RPMI7951 (cell line): Measurements from ENCODE around the gene ZC2HC1B. TPM values are rescaled to one million over a fixed set of nuclear protein-coding genes. Genes with fewer than 3 reads are reported as not detected.
"Not testable (repeated sequence)": the region's sequence is repeated elsewhere in the genome, so short reads cannot be mapped to it uniquely, and the experiment has no call there.

Experiments
- DNase-seq: peaks from one replicate; pipeline ENCODE4 v3.0.0-alpha.2; 2012; ENCODE audit warnings: low read depth
- total RNA-seq: library from RNA; depleted of rRNA; stranded (reverse); fragments of >200 nt; shearing (Covaris generic); gene quantifications from 2 replicates; pipeline ENCODE4 v1.2.3, GENCODE V29; 2014

The ZC2HC1B gene
- total RNA-seq, 1 experiment from 2014 or later, result not detected

DNA sequence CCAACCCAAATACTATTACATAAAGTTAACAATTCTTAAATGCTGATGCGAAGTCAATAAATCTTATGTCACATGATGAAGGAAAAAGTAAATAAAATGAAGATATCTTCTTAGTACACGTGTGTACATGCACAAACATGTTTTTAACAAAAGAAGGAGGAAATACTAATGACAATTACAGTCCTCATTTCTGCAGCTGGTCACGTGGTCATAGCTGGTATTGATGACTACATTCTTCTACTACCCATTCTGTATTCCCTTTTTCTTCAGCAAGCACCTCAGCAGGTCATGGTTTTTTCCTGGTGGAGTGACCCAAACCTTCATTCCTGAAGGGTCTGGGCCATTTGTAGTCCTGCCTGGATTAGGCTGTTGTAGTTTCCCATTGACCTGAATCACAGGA, 4.5 kb downstream of the ZC2HC1B start:
- DNase-seq, result not testable (repeated sequence)

DNA sequence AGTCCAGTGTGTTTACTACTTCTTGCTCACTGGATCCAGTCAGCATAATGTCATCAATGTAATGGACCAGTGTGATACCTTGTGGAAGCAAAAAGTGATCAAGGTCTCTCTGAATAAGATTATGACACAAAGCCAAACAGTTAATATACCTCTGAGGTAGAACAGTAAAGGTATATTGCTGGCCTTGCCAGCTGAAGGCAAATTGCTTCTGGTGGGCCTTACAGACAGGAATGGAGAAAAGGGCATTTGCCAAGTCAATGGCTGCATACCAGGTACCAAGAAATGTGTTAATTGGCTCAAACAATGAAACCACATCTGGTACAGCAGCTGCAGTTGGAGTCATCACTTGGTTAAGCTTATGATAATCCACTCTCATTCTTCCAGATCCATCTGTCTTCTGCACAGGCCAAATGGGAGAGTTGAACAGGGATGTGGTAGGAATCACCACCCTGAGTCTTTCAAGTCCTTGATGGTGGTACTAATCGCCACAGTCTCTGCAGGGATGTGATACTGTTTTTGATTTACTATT, 7.0 kb downstream of the ZC2HC1B start:
- DNase-seq, result not testable (repeated sequence)

DNA sequence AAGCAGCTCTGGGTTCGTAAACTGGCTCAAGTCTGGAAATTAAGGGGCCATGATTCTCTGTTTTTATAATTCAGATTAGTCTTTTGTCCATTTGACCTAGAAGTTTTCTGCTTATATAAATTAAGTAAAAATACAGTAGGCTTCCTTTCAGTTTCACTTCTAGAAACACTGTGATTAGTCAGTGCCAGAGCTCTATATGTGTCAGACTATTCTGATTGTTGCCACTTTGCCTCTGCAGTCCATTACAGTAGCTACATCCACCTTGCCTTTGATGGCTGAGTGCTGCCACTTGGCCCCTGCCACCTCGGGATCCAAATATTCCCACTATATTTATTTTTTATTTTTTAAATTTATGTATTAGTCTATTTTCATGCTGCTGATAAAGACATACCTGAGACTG, 7.9 kb downstream of the ZC2HC1B start:
- peak; percentile 46 for DNase-seq

DNA sequence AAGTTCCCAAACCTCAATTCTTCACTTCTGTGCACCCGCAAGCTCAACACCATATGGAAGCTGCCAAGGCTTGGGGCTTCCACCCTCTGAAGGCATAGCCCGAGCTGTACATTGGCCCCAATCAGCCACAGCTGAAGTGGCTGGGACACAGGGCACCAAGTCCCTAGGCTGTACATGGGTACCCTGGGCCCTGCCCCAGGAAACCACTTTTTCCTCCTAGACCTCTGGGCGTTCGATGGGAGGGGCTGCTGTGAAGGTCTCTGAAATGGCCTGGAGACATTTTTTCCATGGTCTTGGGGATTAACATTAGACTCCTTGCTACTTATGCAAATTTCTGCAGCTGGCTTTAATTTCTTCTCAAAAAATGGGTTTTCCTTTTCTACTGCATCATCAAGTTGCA, 9.3 kb downstream of the ZC2HC1B start:
- not testable (repeated sequence) for DNase-seq

DNA sequence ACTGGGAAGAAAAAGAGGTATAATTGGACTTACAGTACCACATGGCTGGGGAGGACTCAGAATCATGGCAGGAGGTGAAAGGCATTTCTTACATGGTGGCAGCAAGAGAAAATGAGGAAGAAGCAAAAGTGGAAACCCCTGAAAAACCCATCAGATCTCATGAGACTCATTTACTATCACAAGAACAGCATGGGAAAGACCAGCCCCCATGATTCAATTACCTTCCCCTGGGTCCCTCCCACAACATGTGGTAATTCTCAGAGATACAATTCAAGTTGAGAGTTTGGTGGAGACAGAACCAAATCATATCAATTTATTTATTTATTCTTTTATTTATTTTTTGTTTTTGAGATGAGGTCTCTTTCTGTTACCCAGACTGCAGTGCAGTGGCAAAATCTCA, 10.2 kb downstream of the ZC2HC1B start:
- not testable (repeated sequence) for DNase-seq

DNA sequence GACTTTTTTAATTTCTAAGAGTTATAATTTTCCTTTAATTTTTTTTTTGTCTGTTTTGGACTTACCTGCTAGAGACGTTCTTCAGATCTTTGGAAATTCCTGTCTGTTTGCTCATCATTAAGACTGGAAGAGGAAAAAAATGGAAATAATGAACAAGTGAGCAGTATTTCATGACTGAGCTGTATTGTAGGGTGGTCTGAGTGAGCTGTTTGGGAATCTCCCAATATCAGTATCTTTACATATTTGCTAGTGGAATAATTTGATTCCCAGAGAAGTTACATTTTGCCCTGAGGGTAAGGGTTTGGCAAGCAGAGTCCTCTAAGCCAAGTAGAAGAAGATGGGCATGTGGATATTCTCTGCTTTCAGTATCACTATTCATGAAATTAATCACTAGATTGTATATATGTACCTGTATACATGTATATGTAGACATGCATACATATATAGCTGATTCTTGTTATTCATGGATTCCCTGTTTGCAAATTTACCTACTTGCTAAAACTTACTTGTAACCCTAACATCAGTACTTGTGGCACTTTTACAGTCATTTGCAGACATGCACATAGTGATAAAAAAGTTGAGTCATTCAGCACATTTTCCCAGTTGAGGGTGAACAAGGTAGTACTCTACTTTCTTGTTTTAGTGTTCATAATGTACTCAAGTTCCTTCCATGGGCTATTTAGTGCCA, 13.5 kb downstream of the ZC2HC1B start:
- DNase-seq, result no peak

DNA sequence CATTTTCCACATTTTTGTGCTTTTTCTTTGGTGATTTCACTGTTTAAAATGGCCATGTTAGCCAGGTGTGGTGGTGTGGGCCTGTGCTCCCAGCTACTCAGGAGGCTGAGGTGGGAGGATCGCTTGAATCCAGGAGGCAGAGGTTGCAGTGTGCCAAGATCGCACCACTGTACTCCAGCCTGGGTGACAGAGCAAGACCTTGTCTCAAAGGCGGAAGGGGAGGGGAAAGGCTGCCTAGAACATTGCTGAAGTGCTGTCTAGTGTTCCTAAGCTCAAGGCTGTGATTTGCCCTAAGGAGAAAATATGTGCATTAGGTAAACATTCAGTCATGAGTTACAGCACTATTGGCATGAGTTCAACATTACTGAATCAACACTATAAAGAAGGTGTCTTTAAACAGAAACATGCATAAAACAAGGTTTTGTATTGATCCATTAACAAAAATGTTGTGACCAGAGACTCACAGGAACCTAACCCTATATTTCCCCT, 14.0 kb downstream of the ZC2HC1B start:
- peak; percentile 18 for DNase-seq

DNA sequence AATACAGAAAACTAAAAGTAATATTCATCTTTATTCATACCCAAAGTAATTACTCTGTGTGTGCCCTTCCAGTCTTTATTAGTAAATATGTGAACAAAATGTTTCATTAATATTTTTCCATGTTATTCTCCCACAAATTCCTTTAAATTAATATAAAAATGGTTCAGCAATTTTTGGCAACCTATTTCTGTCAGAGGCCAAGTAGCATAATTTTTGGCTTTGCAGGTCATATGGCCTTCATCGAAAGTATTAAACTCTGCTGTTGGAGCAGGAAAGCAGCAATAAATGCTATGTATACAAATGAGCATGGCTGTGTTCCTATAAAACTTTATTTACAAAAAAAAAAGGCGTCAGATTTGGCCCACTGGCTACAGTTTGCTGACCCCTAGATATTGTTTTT, 16.1 kb downstream of the ZC2HC1B start:
- DNase-seq, result no peak

DNA sequence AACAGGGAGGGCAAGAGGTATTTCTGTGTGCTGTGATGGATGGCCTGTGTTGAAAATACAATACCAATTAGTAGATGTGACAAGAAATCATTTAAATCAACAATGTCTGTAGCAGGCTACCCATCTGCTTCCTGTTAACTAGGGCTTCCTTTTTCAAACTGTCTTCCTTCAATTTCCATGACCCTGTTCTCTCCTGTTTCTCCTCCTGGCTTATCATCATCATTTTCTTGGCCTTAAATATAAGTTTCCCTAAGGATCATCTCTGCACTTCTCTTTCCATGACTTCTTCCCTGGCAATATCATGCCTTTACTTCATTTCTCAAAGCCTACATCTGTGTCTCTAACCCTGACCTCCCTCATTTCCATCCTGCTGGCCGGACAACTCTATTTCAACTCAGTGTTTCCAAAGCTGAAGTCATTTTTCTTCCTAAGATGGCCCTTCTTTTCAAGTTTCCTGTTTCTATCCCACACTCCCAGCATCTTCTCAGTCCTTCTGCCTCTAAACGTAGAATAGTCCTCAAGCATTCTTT, 18.2 kb downstream of the ZC2HC1B start:
- no peak for DNase-seq

DNA sequence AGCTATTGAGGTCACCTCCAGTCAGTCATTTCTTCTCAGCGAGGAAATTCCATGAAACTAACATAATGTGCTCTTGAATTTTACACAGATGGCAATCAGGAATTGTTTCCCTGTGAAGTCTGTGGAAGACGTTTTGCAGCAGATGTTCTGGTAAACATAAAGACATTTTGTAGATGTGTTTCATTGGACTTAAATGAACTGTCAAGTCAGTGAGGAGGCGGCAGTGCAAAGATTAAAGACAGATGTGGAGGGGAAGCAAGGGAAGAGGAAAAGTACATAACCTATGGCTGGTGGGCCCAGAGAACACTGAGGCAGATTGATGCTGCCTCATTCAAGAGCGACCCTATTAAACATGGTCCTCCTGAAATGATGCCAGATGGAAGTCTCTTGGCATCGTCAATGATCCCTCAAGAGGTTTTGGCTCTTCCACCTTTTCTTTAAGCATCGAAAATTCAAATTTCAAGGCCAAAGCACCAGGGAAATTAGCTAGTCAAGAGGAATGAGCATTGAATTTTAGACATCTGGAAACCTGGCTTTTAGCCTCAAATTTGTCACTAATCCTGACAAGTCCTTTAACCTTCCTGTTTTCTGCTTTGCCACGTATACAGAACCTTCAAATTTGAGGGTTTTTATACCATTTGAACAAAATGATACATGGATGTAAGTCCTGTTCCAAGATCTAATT, 20.1 kb downstream of the ZC2HC1B start:
- peak; percentile 3 for DNase-seq

DNA sequence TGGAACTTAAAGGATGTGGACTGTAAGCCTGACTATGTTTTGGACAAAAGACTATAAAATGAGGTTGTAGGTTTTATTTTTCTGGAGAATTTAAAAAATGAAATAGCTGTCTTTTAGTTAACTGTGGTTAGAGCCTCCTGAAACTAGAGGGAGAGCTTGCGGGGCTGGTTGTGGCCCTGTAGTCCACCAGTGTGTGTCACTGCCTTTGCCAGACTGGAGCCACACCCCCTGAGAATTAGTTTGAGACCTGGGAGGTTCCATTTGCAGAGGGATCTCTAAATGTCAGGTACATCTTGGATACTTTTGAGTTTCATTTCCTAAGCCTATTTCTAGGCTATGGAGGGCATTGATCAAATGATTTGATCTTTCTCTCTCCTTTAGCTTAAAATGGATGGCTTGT, 20.8 kb downstream of the ZC2HC1B start:
- DNase-seq, result no peak

DNA sequence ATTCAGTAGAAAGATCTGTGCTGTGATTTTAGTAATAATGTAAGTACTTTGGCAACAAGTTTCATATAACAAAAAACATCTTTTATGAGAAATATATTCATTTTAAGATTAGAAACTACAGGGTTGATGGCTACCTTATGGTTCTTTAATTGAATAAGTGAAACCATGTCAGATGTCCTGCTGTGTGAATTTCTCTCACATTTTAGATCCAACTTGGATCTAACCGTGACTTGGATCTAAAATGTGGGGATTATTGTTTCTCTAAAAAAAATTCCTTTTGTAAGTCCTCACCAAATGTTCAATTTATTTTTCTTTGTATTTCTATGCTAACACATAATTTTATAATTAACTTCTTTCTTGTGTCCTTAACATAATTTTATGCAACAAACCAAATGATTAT, 30.4 kb downstream of the ZC2HC1B start:
- no peak for DNase-seq

DNA sequence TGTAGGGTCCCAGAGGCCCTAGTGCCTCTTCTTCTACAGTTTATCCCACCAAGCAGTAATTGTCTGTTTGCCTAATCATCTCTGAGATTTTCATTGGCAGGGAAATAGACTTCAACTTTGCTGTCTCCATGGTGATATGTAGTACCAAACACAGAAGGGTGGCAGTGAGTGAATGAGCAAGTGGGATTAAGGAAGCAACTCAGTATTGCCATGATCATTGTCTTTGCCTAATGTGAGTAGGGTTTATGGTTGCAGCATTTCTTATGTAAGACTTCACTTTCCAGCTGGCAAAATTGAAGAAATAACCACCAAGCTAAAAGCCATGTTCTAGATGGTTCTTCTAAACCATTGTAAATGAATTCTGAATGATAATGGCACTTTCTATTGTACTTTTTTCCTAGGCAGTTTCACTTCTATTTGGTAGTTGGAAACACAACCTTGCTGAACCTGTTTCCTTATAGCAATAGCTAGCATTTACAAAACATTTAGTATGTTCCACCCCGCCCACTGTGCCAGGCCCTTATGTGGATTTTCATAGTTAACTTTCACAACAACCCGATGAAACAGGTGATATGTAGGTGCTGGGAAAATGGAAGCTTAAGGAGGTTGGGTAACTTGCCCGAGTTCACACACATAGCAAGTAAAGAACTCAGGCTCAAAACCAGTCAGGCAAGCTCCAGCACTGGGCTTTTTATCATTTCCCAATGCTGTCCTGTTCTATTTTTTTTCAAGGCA, 32.0 kb downstream of the ZC2HC1B start:
- no peak for DNase-seq

DNA sequence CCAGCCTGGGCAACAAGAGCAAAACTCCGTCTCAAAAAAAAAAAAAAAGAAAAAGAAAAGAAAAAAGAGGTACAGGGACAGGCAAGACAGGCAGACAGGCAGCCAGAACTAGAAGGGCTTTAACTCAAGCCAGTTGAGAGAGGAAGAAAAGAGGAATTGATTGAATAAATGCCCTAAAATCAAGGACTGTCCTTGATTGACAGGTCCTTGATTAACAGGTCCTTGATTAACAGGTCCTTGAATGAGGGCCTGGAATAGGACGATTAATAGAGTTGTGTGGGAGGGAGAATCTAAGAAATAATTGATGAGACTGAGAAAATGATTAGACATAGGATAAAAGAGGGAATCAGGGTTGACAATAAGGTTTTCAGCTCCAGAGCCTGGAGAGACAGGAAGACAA, 36.1 kb downstream of the ZC2HC1B start:
- DNase-seq, result no peak

DNA sequence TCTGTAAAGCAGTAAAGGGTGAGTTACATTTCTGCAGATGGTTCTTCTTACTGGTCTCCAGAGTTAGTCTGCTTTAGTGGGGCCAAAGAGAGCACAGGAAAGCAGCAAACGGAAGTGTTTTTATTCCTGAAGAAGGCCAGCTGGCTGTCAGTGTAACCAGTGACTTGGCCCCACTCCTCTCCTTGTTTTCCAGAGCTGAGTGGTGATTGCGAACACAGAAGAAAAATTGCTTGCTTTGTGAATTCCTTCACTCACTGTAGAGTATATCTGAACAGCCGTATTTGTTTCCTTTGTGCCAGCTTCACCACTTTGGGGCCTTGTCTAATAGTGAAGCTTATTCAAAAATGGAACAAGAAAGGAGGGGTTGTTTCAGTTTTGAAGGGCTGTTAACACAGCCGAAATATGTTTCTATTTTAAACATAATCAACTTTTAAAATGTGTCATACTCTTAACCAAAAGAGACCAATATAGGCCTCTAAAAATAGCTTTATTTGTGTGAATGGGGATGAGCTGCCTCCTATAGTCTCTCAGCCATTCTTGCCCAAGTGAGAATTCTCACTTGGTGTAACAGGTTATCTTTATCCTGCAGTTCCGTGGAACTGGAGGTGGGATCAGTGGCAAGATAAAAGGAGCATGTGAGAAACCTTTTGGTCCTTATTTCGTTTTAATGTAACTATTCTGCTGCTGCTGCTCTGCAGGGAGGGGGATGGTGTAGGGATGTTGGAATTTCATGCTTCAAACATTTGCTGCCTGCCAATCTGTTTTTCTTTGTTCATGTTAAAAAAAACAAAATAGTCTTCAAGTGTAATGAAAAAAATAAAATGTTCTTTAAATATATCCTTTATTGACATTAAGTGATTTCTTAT, 37.8 kb downstream of the ZC2HC1B start:
- peak; percentile 14 for DNase-seq

DNA sequence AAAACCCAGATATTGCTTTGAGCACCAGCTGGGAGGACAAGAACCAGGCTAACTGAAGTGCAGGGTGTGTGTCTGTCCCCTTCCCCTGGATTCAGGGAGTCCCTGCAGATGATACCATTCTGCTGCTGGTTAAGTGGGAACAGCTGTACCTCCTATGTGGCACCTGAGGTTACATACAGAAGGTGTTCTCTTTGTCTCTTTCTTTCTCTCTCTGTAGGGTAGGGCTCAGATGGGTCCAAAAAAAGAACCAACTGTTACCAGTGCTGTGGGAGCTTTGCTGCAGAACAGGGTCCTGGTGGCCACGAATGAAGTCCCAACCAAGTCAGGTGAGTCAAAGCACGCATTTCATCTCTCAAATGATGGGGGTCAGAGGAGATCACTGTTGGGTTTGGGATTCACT, 38.6 kb downstream of the ZC2HC1B start:
- no peak for DNase-seq

DNA sequence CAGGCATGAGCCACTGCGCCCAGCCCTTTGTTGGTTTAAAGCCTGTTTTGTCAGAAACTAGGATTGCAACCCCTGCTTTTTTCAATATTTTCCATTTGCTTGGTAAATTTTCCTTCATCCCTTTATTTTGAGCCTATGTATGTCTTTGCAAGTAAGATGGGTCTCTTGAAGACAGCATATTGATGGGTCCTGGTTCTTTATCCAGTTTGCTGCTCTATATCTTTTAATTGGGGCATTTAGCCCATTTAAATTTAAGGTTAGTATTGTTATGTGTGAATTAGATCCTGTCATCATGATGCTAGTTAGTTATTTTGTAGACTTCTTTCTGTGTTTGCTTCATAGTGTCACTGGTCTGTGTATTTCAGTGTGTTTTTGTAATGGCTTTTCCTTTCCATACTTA, 46.8 kb downstream of the ZC2HC1B start:
- DNase-seq, result no peak

DNA sequence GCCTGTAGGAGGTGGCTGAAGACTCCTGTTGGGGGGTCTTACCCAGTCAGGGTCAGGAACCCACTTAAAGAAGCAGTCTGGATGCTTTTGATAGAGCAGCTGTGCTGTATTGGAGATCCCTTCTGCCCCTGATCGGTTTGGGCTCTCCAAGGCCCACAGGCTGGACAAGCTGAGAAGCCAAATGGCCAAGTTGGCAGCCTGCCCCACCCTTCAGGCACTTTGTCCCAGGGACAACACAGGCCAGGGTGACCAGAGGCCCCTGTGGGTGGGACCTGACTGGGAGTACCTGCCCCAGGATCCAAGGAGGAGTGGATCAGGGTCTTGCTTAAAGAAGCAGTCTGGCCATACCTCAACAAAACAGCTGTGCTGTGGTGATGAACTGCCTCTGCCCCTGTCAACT, 48.4 kb downstream of the ZC2HC1B start:
- DNase-seq, result no peak

DNA sequence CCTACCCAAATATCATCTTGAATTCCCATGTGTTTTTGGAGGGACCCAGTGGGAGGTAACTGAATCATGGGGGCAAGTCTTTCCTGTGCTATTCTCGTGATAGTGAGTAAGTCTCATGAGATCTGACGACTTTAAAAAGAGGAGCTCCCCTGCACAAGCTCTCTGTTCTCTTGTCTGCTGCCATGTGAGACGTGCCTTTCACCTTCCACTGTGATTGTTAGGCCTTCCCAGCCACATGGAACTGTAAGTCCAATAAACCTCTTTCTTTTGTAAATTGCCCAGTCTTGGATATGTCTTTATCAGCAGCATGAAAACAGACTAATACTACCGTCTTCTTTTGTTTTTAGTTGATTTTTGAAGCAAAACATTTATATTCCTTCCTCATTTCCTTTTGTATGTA, 52.8 kb downstream of the ZC2HC1B start:
- DNase-seq, result not testable (repeated sequence)

DNA sequence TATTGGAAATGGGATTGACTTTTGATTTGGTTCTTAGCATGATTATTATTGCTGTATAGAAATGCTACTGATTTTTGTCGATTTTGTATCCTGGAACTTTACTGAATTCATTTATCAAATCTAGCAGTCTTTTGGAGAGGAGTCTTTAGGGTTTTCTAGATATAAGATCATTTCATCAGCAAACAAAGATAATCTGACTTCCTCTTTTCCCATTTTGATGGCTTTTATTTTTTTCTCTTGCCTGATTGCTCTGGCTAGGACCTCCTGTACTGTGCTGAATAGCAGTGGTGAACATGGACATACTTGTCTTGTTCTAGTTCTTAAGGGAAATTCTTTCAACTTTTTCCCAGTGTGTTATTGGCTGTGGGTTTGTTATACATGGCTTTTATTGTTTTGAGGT, 64.6 kb downstream of the ZC2HC1B start:
- DNase-seq, result no peak

DNA sequence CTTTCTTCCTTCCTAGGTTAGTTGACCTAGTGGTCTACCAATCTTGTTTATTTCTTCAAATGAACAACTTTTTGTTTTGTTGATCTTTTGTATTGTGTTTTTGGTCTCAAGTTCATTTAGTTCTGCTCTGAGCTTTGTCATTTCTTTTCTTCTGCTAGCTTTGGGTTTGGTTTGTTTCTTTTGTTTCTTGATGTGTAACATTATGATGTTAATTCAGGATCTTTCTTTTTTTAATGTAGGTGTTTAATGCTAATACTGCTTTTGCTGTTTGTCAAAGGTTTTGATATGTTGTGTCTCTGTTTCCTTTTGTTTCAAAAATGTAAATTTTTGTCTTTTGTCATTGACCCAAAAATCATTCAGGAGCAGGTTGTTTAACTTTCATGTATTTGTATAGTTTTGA, 65.7 kb downstream of the ZC2HC1B start:
- no peak for DNase-seq
